ENCODE data around the gene RNF103. TPM values are rescaled to one million over a fixed set of nuclear protein-coding genes. Genes with fewer than 3 reads are reported as not detected.
"Not testable (repeated sequence)": the region's sequence is repeated elsewhere in the genome, so short reads cannot be mapped to it uniquely, and the experiment has no call there.

RNF103 gene
- total RNA-seq, 1 experiment from 2014 or later, result 10.1 TPM

- no peaks in the 10 kb centered on the region for H3K36me3 ChIP-seq (ENCODE audit: insufficient read depth, low read length, poor library complexity, severe bottlenecking)
- H3K27me3 ChIP-seq (replicated peaks; ENCODE audit: insufficient read depth, low read depth, low read length, poor library complexity), result no peaks in the 10 kb centered on the region
- no peak overlapping the region for H3K4me3 ChIP-seq (ENCODE audit: low read depth, low read length, poor library complexity, severe bottlenecking)
- CTCF ChIA-PET, result no interaction called here
- POLR2A ChIA-PET (ENCODE audit: low non-redundant PET), result no interaction called here
- TF ChIP-seq, protein P1, sequence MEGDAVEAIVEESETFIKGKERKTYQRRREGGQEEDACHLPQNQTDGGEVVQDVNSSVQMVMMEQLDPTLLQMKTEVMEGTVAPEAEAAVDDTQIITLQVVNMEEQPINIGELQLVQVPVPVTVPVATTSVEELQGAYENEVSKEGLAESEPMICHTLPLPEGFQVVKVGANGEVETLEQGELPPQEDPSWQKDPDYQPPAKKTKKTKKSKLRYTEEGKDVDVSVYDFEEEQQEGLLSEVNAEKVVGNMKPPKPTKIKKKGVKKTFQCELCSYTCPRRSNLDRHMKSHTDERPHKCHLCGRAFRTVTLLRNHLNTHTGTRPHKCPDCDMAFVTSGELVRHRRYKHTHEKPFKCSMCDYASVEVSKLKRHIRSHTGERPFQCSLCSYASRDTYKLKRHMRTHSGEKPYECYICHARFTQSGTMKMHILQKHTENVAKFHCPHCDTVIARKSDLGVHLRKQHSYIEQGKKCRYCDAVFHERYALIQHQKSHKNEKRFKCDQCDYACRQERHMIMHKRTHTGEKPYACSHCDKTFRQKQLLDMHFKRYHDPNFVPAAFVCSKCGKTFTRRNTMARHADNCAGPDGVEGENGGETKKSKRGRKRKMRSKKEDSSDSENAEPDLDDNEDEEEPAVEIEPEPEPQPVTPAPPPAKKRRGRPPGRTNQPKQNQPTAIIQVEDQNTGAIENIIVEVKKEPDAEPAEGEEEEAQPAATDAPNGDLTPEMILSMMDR (conservative IDR thresholded peaks at IDR 0.05; ENCODE audit: low read depth, low read length), result no peak
- no peak for TF ChIP-seq EZH2 (IDR thresholded peaks at IDR 0.05; ENCODE audit: borderline replicate concordance, low read depth, low read length, poor library complexity, severe bottlenecking)
- H3K4me1 ChIP-seq (ENCODE audit: insufficient read depth, low read length, poor library complexity, severe bottlenecking), result no peaks in the 10 kb centered on the region
- no TSS peak for BruUV-seq (replicated peaks)
- no peak for DNase-seq (ENCODE audit: low spot score)
- intact Hi-C loops (cut with micrococcal nuclease; ENCODE audit: unreplicated experiment), result no loop called here
- H3K9me3 ChIP-seq (ENCODE audit: low read depth, low read length, poor library complexity, severe bottlenecking), result no peaks in the 10 kb centered on the region
- H3K27ac ChIP-seq (ENCODE audit: low read depth, low read length, poor library complexity, severe bottlenecking), result no peak overlapping the region
Measured at GRCh38 chr2:86596118-86596517, 27.5 kb downstream of the RNF103 start.

- ChIA-PET CTCF (no interaction called here), POLR2A (ENCODE audit: low non-redundant PET) (no interaction called here)
- Histone ChIP-seq H3K27me3 (replicated peaks; ENCODE audit: insufficient read depth, low read depth, low read length, poor library complexity) (no peaks in the 10 kb centered on the region), H3K27ac (ENCODE audit: low read depth, low read length, poor library complexity, severe bottlenecking) (no peak overlapping the region), H3K36me3 (ENCODE audit: insufficient read depth, low read length, poor library complexity, severe bottlenecking) (no peaks in the 10 kb centered on the region), H3K9me3 (ENCODE audit: low read depth, low read length, poor library complexity, severe bottlenecking) (no peaks in the 10 kb centered on the region), H3K4me3 (ENCODE audit: low read depth, low read length, poor library complexity, severe bottlenecking) (no peak overlapping the region), H3K4me1 (ENCODE audit: insufficient read depth, low read length, poor library complexity, severe bottlenecking) (no peaks in the 10 kb centered on the region)
- no TSS peak for BruUV-seq (replicated peaks)
- no peak for TF ChIP-seq EZH2 (IDR thresholded peaks at IDR 0.05; ENCODE audit: borderline replicate concordance, low read depth, low read length, poor library complexity, severe bottlenecking)
- TF ChIP-seq, protein P1 (conservative IDR thresholded peaks at IDR 0.05; ENCODE audit: low read depth, low read length), result no peak
- DNase-seq (ENCODE audit: low spot score), result no peak
- intact Hi-C loops (cut with micrococcal nuclease; ENCODE audit: unreplicated experiment), result no loop called here
Measured at GRCh38 chr2:86593266-86593665, 30.4 kb downstream of the RNF103 start.

DNA sequence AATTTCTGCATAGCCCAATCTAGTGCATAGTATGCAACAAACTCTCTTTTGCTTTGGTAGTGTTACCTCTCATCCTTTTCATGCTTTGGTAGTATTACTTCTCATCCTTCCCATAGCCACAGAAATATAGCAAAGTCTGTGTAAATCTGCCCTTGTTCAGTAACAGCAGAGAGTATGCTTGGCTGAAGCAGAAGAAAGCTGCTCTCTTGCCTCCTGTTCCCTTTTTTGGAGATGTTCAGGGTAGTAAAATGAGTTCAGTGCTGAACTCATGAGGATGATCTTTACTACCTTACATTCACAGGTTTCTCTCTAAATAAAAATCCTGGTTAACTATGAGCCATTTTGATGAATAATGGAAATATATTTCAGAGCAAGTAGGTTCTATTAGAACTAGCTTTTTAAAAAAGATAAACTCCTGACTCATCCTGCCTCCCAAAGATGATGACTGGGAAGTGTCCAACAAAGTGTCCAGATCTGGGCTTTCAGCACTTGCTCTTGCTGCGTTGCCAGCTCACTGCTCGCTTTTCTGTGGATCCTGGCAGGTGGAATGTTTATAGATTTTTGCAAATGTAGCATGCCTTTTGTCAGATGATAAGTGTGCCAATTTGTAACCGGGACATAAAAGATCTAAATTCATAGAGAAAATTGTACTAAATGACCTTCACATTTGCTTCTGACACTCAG lies 31.0 kb downstream of the RNF103 start:
- H3K9me3 ChIP-seq (ENCODE audit: low read depth, low read length, poor library complexity, severe bottlenecking), result no peaks in the 10 kb centered on the region
- ChIA-PET POLR2A (ENCODE audit: low non-redundant PET) (no interaction called here), CTCF (no interaction called here)
- DNase-seq (ENCODE audit: low spot score), result no peak
- no peaks in the 10 kb centered on the region for H3K36me3 ChIP-seq (ENCODE audit: insufficient read depth, low read length, poor library complexity, severe bottlenecking)
- H3K27ac ChIP-seq (ENCODE audit: low read depth, low read length, poor library complexity, severe bottlenecking), result no peak overlapping the region
- H3K27me3 ChIP-seq (replicated peaks; ENCODE audit: insufficient read depth, low read depth, low read length, poor library complexity), result no peaks in the 10 kb centered on the region
- TF ChIP-seq EZH2 (IDR thresholded peaks at IDR 0.05; ENCODE audit: borderline replicate concordance, low read depth, low read length, poor library complexity, severe bottlenecking), result no peak
- TF ChIP-seq, protein P1 (conservative IDR thresholded peaks at IDR 0.05; ENCODE audit: low read depth, low read length), result no peak
- H3K4me3 ChIP-seq (ENCODE audit: low read depth, low read length, poor library complexity, severe bottlenecking), result no peak overlapping the region
- H3K4me1 ChIP-seq (ENCODE audit: insufficient read depth, low read length, poor library complexity, severe bottlenecking), result no peaks in the 10 kb centered on the region
- intact Hi-C loops (cut with micrococcal nuclease; ENCODE audit: unreplicated experiment), result no loop called here
- no TSS peak for BruUV-seq (replicated peaks)

- intact Hi-C loops (cut with micrococcal nuclease; ENCODE audit: unreplicated experiment); H3K27me3 ChIP-seq (replicated peaks; ENCODE audit: insufficient read depth, low read depth, low read length, poor library complexity); H3K4me3 ChIP-seq (ENCODE audit: low read depth, low read length, poor library complexity, severe bottlenecking); H3K9me3 ChIP-seq (ENCODE audit: low read depth, low read length, poor library complexity, severe bottlenecking); BruUV-seq (replicated peaks); H3K27ac ChIP-seq (ENCODE audit: low read depth, low read length, poor library complexity, severe bottlenecking); H3K36me3 ChIP-seq (ENCODE audit: insufficient read depth, low read length, poor library complexity, severe bottlenecking); POLR2A ChIA-PET (ENCODE audit: low non-redundant PET); DNase-seq (ENCODE audit: low spot score); H3K4me1 ChIP-seq (ENCODE audit: insufficient read depth, low read length, poor library complexity, severe bottlenecking): not testable (repeated sequence)
- CTCF ChIA-PET, result interaction anchor here (0.6 kb wide), 1 partner anchor 17 kb away, joined by 5 read pairs; no protein-coding TSS in a partner anchor
Measured at GRCh38 chr2:86589701-86590100, 34.0 kb downstream of the RNF103 start.

All from A673 (cell line).